ENCODE measurements around the gene PRKCQ.
"Not testable (repeated sequence)": the region's sequence is repeated elsewhere in the genome, so short reads cannot be mapped to it uniquely, and the experiment has no call there.

The PRKCQ gene

GRCh38 chr10:6390213-6390845 is 189.7 kb downstream of the PRKCQ start:
- no peak for DNase-seq (ENCODE audit: low read depth in 2 of 3, low spot score in 1 of 3)

GRCh38 chr10:6388261-6388893 is 191.7 kb downstream of the PRKCQ start:
- no peak for DNase-seq (ENCODE audit: low read depth in 2 of 3, low spot score in 1 of 3)

- DNase-seq (ENCODE audit: low read depth in 2 of 3, low spot score in 1 of 3), result no peak
Observed at GRCh38 chr10:6386960-6387359, 193.1 kb downstream of the PRKCQ start.

GRCh38 chr10:6386346-6386745 is 193.7 kb downstream of the PRKCQ start:
- DNase-seq (ENCODE audit: low read depth in 2 of 3, low spot score in 1 of 3), result no peak

- DNase-seq (ENCODE audit: low read depth in 2 of 3, low spot score in 1 of 3), result no peak
Observed at GRCh38 chr10:6385665-6386064, 194.4 kb downstream of the PRKCQ start.

GRCh38 chr10:6384847-6385246 is 195.2 kb downstream of the PRKCQ start:
- no peak for DNase-seq (ENCODE audit: low read depth in 2 of 3, low spot score in 1 of 3)

GRCh38 chr10:6384031-6384430 is 196.0 kb downstream of the PRKCQ start:
- DNase-seq (ENCODE audit: low read depth in 2 of 3, low spot score in 1 of 3), result no peak

GRCh38 chr10:6383096-6383812 is 196.8 kb downstream of the PRKCQ start:
- DNase-seq (ENCODE audit: low read depth in 2 of 3, low spot score in 1 of 3), result no peak

- DNase-seq (ENCODE audit: low read depth in 2 of 3, low spot score in 1 of 3), result no peak
Observed at GRCh38 chr10:6382081-6382480, 198.0 kb downstream of the PRKCQ start.

GRCh38 chr10:6380478-6380877 is 199.6 kb downstream of the PRKCQ start:
- DNase-seq (ENCODE audit: low read depth in 2 of 3, low spot score in 1 of 3), result not testable (repeated sequence)

- DNase-seq (ENCODE audit: low read depth in 2 of 3, low spot score in 1 of 3), result no peak
Observed at GRCh38 chr10:6379015-6379776, 200.9 kb downstream of the PRKCQ start.
